H1 (cell line): Measurements from ENCODE around the gene ANXA2R. TPM values are rescaled to one million over a fixed set of nuclear protein-coding genes. Genes with fewer than 3 reads are reported as not detected.

ENCODE experiments used
- CTCF ChIA-PET: fragments of 300-600 bp; sonication (Branson Sonifier 250); formaldehyde crosslinking; loops from one replicate; lab custom pipeline; 2021; ENCODE audit not compliant: partially characterized antibody; lab: Charles Lee
- POLR2A ChIA-PET: fragments of 300-600 bp; sonication (Branson Sonifier 250); formaldehyde crosslinking; loops from one replicate; lab custom pipeline; 2021; ENCODE audit warnings: inconsistent platforms; ENCODE audit not compliant: partially characterized antibody; lab: Charles Lee
- DNase-seq, 2 experiments: peaks; one replicate each; pipeline versions ENCODE4 v3.0.0 to v3.0.0-alpha.2; 2010 to 2022; ENCODE audit warnings: low spot score in 2 of 2, low read depth in 1 of 2, mixed read lengths in 1 of 2
- FAIRE-seq: peaks from 2 replicates; lab custom pipeline; 2011; peaks lifted over from hg19 to GRCh38; lab: Jason Lieb, UNC
- H2AFZ ChIP-seq: 2 replicates; pipeline ENCODE4 v1.8.1; 2012; ENCODE audit warnings: low read length, inconsistent platforms
- H2AK5ac ChIP-seq: 2 replicates; pipeline ENCODE4 v1.6.1; 2013; ENCODE audit warnings: low read depth, low read length
- H2BK120ac ChIP-seq: replicated peaks from 2 replicates; pipeline ENCODE3; 2013; ENCODE audit warnings: low read depth, low read length, inconsistent platforms
- H2BK12ac ChIP-seq: 2 replicates; pipeline ENCODE4 v1.6.1; 2013; ENCODE audit warnings: low read depth, low read length
- H2BK15ac ChIP-seq: 2 replicates; pipeline ENCODE4 v1.6.1; 2013; ENCODE audit warnings: low read length
- H2BK20ac ChIP-seq: 2 replicates; pipeline ENCODE4 v1.6.1; 2013; ENCODE audit warnings: low read length
- H2BK5ac ChIP-seq: 2 replicates; pipeline ENCODE4 v1.6.1; 2013; ENCODE audit warnings: low read depth, low read length
- H3K14ac ChIP-seq: 2 replicates; pipeline ENCODE4 v1.6.1; 2013; ENCODE audit warnings: inconsistent platforms; ENCODE audit not compliant: insufficient read length
- H3K18ac ChIP-seq: 2 replicates; pipeline ENCODE4 v1.6.1; 2013; ENCODE audit warnings: low read length; ENCODE audit errors: extremely low read depth
- H3K23ac ChIP-seq: 2 replicates; pipeline ENCODE4 v1.6.1; 2013; ENCODE audit warnings: inconsistent platforms; ENCODE audit not compliant: insufficient read length
- H3K23me2 ChIP-seq: 2 replicates; pipeline ENCODE4 v1.6.1; 2013; ENCODE audit warnings: low read depth, low read length
- H3K27ac ChIP-seq: 2 replicates; pipeline ENCODE4 v1.6.1; 2011; ENCODE audit warnings: low read depth, low read length, inconsistent platforms
- H3K27me3 ChIP-seq, 4 experiments: replicated peaks in 1 of 4; 1 replicate in 1 of 4; 2 replicates in 3 of 4; pipeline versions ENCODE4 v1.6.1 to v1.8.1; 2011 to 2013; ENCODE audit warnings: low read length in 3 of 4, mild to moderate bottlenecking in 3 of 4, inconsistent platforms in 2 of 4, mixed read lengths in 2 of 4, moderate library complexity in 1 of 4; ENCODE audit not compliant: control insufficient read depth in 3 of 4, insufficient read depth in 3 of 4; ENCODE audit errors: extremely low read depth in 1 of 4
- H3K36me3 ChIP-seq, 4 experiments: 2 replicates each; pipeline versions ENCODE4 v1.6.1 to v1.8.1; 2011 to 2013; ENCODE audit warnings: mild to moderate bottlenecking in 4 of 4, low read length in 3 of 4, moderate library complexity in 2 of 4, control low read depth in 1 of 4, inconsistent platforms in 1 of 4; ENCODE audit not compliant: insufficient read depth in 4 of 4, control insufficient read depth in 2 of 4
- H3K4ac ChIP-seq: replicated peaks from 2 replicates; pipeline ENCODE3; 2013; ENCODE audit warnings: low read length, low read depth, mixed read lengths, inconsistent platforms; ENCODE audit not compliant: insufficient read length
- H3K4me1 ChIP-seq, 4 experiments: replicated peaks in 1 of 4; 1 replicate in 1 of 4; 2 replicates in 3 of 4; pipeline versions ENCODE4 v1.6.1 to v1.8.1; 2011 to 2013; ENCODE audit warnings: low read length in 3 of 4, inconsistent platforms in 2 of 4, mixed read lengths in 1 of 4; ENCODE audit not compliant: insufficient read depth in 4 of 4, control insufficient read depth in 3 of 4
- H3K4me2 ChIP-seq, 2 experiments: 2 replicates each; pipeline versions ENCODE4 v1.6.1 to v1.8.1; 2011 to 2013; ENCODE audit warnings: low read depth in 2 of 2, low read length in 2 of 2, control low read depth in 1 of 2, inconsistent platforms in 1 of 2, mild to moderate bottlenecking in 1 of 2; ENCODE audit not compliant: insufficient read depth in 1 of 2
- H3K4me3 ChIP-seq, 4 experiments: fragments of 200-600, 300-600 bp in 1 of 4; sonication (generic), shearing (Covaris generic), sonication (Bioruptor Twin) in 1 of 4; 2 replicates each; pipeline versions ENCODE4 v1.5.1 to v1.8.1; 2011 to 2016; ENCODE audit warnings: low read length in 4 of 4, low read depth in 3 of 4, control low read depth in 2 of 4, inconsistent platforms in 2 of 4, mild to moderate bottlenecking in 2 of 4, mixed read lengths in 1 of 4, moderate library complexity in 1 of 4; ENCODE audit not compliant: insufficient read depth in 2 of 4; ENCODE audit errors: extremely low read depth in 1 of 4
- H3K56ac ChIP-seq: replicated peaks from 2 replicates; pipeline ENCODE3; 2013; ENCODE audit warnings: low read depth, mild to moderate bottlenecking, mixed read lengths, low read length, inconsistent platforms; ENCODE audit not compliant: insufficient read length
- H3K79me1 ChIP-seq: 2 replicates; pipeline ENCODE4 v1.6.1; 2013; ENCODE audit warnings: low read depth, low read length, control low read depth
- H3K79me2 ChIP-seq, 2 experiments: 2 replicates each; pipeline versions ENCODE4 v1.6.1 to v1.8.1; 2012 to 2013; ENCODE audit warnings: low read length in 2 of 2, mild to moderate bottlenecking in 2 of 2, inconsistent platforms in 1 of 2; ENCODE audit not compliant: insufficient read depth in 2 of 2, control insufficient read depth in 1 of 2
- H3K9ac ChIP-seq, 4 experiments: replicated peaks in 1 of 4; 1 replicate in 1 of 4; 2 replicates in 3 of 4; pipeline versions ENCODE4 v1.6.1 to v1.8.1; 2011 to 2013; ENCODE audit warnings: low read depth in 3 of 4, low read length in 3 of 4, control low read depth in 2 of 4, mild to moderate bottlenecking in 2 of 4, moderate library complexity in 2 of 4, inconsistent platforms in 1 of 4; ENCODE audit errors: extremely low read depth in 1 of 4
- H3K9me3 ChIP-seq, 2 experiments: 2 replicates each; pipeline versions ENCODE4 v1.6.1 to v1.8.1; 2012 to 2013; ENCODE audit warnings: mild to moderate bottlenecking in 2 of 2, moderate library complexity in 2 of 2, control low read depth in 1 of 2, inconsistent platforms in 1 of 2, low read depth in 1 of 2, low read length in 1 of 2, mixed read lengths in 1 of 2; ENCODE audit not compliant: insufficient read depth in 2 of 2
- H4K20me1 ChIP-seq, 2 experiments: replicated peaks in 1 of 2; 2 replicates each; pipeline versions ENCODE3 to v1.8.1; 2011 to 2013; ENCODE audit warnings: inconsistent platforms in 2 of 2, low read length in 2 of 2, mild to moderate bottlenecking in 1 of 2; ENCODE audit not compliant: insufficient read depth in 2 of 2, control insufficient read depth in 1 of 2
- H4K5ac ChIP-seq: 2 replicates; pipeline ENCODE4 v1.6.1; 2013; ENCODE audit warnings: low read length, low read depth, mixed read lengths, inconsistent platforms; ENCODE audit not compliant: insufficient read length
- H4K8ac ChIP-seq: 2 replicates; pipeline ENCODE4 v1.8.0; 2013; ENCODE audit warnings: mild to moderate bottlenecking, moderate library complexity, low read length, inconsistent platforms; ENCODE audit not compliant: insufficient read depth; ENCODE audit errors: extremely low read depth
- H4K91ac ChIP-seq: replicated peaks from 2 replicates; pipeline ENCODE3; 2013; ENCODE audit warnings: low read length, mixed read lengths, inconsistent platforms; ENCODE audit not compliant: insufficient read length
- CREB1 ChIP-seq: IDR thresholded peaks from 2 replicates; pipeline ENCODE4 v1.6.1; 2012; ENCODE audit warnings: inconsistent platforms
- EZH2 ChIP-seq: fragments of 200-600 bp; sonication (generic); IDR thresholded peaks from 2 replicates; pipeline ENCODE4 v1.7.1; 2012; ENCODE audit warnings: low read depth, mild to moderate bottlenecking, moderate library complexity, low read length, inconsistent platforms; ENCODE audit not compliant: severe bottlenecking
- RAD21 ChIP-seq, 2 experiments: IDR thresholded peaks in 1 of 2; conservative IDR thresholded peaks in 1 of 2; 2 replicates each; pipeline ENCODE4 v1.6.1; 2011; ENCODE audit warnings: low read depth in 2 of 2, low read length in 2 of 2, improper control_type of control experiment in 1 of 2, inconsistent platforms in 1 of 2, mild to moderate bottlenecking in 1 of 2, moderate library complexity in 1 of 2
- RNF2 ChIP-seq: fragments of 200-900, 300-1000 bp; sonication (generic); IDR thresholded peaks from 2 replicates; pipeline ENCODE4 v1.7.1; 2016; ENCODE audit warnings: borderline replicate concordance, low read depth, mild to moderate bottlenecking, antibody characterized with exemption, low read length; ENCODE audit not compliant: poor library complexity, severe bottlenecking; ENCODE audit errors: missing control alignments
- SUZ12 ChIP-seq: fragments of 200-600 bp; sonication (generic); IDR thresholded peaks from 2 replicates; pipeline ENCODE4 v1.6.1; 2012; ENCODE audit warnings: mild to moderate bottlenecking, inconsistent platforms, low read length, moderate library complexity, mixed read lengths
- WGBS, 2 experiments: shearing (Covaris generic) in 1 of 2; methylation state at CpG; one replicate each; pipeline versions ENCODE4 v1.1.6 to v1.1.7; 2013 to 2015; ENCODE audit warnings: low lambda C conversion rate in 2 of 2, mixed read lengths in 2 of 2, inconsistent platforms in 1 of 2, low coverage in 1 of 2, missing lambda C conversion rate in 1 of 2; ENCODE audit not compliant: insufficient replicate concordance in 2 of 2, insufficient coverage in 1 of 2, insufficient read length in 1 of 2; ENCODE audit errors: extremely low coverage in 1 of 2, missing lambda C conversion rate in 1 of 2; 5-methylcytosine and 5-hydroxymethylcytosine counted together
- polyA plus RNA-seq, 7 experiments: library from polyadenylated mRNA; depleted of rRNA in 3 of 7; stranded (reverse) in 5 of 7; unstranded in 2 of 7; fragments of >200 nt in 5 of 7; fragments of 200-250 nt in 2 of 7; gene quantifications; 1 replicate in 5 of 7; 2 replicates in 1 of 7; 4 replicates in 1 of 7; pipeline versions ENCODE4 v1.2.1 to v1.2.3, GENCODE V29; 2011 to 2013; ENCODE audit warnings: missing spikeins in 2 of 7, mixed read lengths in 2 of 7
- total RNA-seq: library from RNA; stranded (reverse); fragmentation: NEBNext Ultra II Directional; extraction: Animal tissue kit (Norgen Biotek cat#: 25700); gene quantifications from 2 replicates; pipeline ENCODE4 v1.2.1, GENCODE V29; 2021

Gene ANXA2R
- total and polyA plus RNA-seq, 2 of the 8 experiments (the other 6 are each of a cell fraction or from before 2014, with no cell fraction given): 0.08 to 0.17 TPM

GRCh38 chr5:43020399-43020746 is 19.7 kb downstream of the ANXA2R start:
- no peaks in the 10 kb centered on the region for H3K79me1 ChIP-seq
- no peak overlapping the region for H3K27ac ChIP-seq
- no peaks in the 10 kb centered on the region for H3K9me3 ChIP-seq
- H4K5ac ChIP-seq: no peak overlapping the region
- H2BK12ac ChIP-seq: no peak overlapping the region
- no peaks in the 10 kb centered on the region for H3K79me2 ChIP-seq
- DNase-seq (no peak), FAIRE-seq (no peak)
- H3K36me3 ChIP-seq: no peaks in the 10 kb centered on the region
- peaks cover 9 to 16% of the 10 kb centered on the region in 2 experiments for H4K20me1 ChIP-seq
- no peak overlapping the region for H2AK5ac ChIP-seq
- POLR2A ChIA-PET: interaction anchor here (0.6 to 2.7 kb wide), 3 partner anchors 18 to 93 kb away, joined by 3 to 17 read pairs (median 9); no protein-coding TSS in a partner anchor
- peaks cover 49 to 96% (median 83%) of the 10 kb centered on the region in 4 experiments for H3K27me3 ChIP-seq
- 0 out of 8 replicates have a peak overlapping the region, but pooled peaks of 1 of the 4 experiments have one; percentile 2 for H3K4me3 ChIP-seq
- peaks cover 5 to 23% (median 12%) of the 10 kb centered on the region in 4 experiments; a peak in 6 of 7 replicates for H3K4me1 ChIP-seq
- H3K9ac ChIP-seq: no peak overlapping the region
- CTCF ChIA-PET: interaction anchor here (0.7 to 3.9 kb wide), 15 partner anchors 8 to 112 kb away, joined by 3 to 25 read pairs (median 5); partner anchors contain the start of gene ZNF131
- no peak overlapping the region for H2AFZ ChIP-seq
- TF ChIP-seq SUZ12: peak; percentile 57; the same call in 1 of the 2 replicates
- TF ChIP-seq CREB1: no peak
- peak; percentile 66 for TF ChIP-seq RNF2
- TF ChIP-seq EZH2: peak; percentile 43
- no peak for TF ChIP-seq RAD21 (IDR thresholded peaks at IDR 0.05 in 1 of 2, conservative IDR thresholded peaks at IDR 0.05 in 1 of 2; ENCODE audit: low read depth in 2 of 2, low read length in 2 of 2)
- H2BK20ac ChIP-seq: no peak overlapping the region
- WGBS, 2 experiments: 7% methylated on average over 11 of the region's 11 CpGs; no CpG with 5 or more reads in 1 of the 2 experiments
- peak overlapping the region; percentile 7 to 90; a peak in 2 of 4 replicates for H3K4me2 ChIP-seq
- no peak overlapping the region for H2BK120ac ChIP-seq
- no peak overlapping the region for H3K23ac ChIP-seq
- H3K23me2 ChIP-seq: peaks cover 11% of the 10 kb centered on the region; the same call in 1 of the 2 replicates
- H3K4ac ChIP-seq: no peak overlapping the region
- H3K56ac ChIP-seq: no peak overlapping the region
- H4K8ac ChIP-seq: no peak overlapping the region
- no peak overlapping the region for H2BK15ac ChIP-seq
- no peak overlapping the region for H3K18ac ChIP-seq
- H3K14ac ChIP-seq: no peak overlapping the region
- no peak overlapping the region for H2BK5ac ChIP-seq
- no peak overlapping the region for H4K91ac ChIP-seq
